ENCODE data around the gene TAP1. TPM values are rescaled to one million over a fixed set of nuclear protein-coding genes. Genes with fewer than 3 reads are reported as not detected.

The TAP1 gene
- total and polyA plus RNA-seq, 2 donors (not counting 3 experiments of a cell fraction or from before 2014, with no cell fraction given) = 15.6 to 25.9 TPM

GRCh38 chr6:32796848-32797776 is 56.4 kb downstream of the TAP1 start:
- H3K4me2 ChIP-seq (ENCODE audit: insufficient read depth, low read length) = peak overlapping the region; percentile 53
- POLR2A ChIA-PET = no interaction called here
- peaks cover 40 to 67% of the 10 kb centered on the region in 2 experiments for H3K27me3 ChIP-seq (ENCODE audit: control insufficient read depth in 2 of 2, insufficient read depth in 2 of 2, low read length in 2 of 2)
- no peaks in the 10 kb centered on the region for H4K20me1 ChIP-seq (replicated peaks; ENCODE audit: control insufficient read depth, extremely low read depth, insufficient read depth, low read length)
- CTCF ChIA-PET = interaction anchor here (0.6 to 6.2 kb wide), 10 partner anchors 11 to 552 kb away, joined by 3 to 63 read pairs (median 3); no protein-coding TSS in a partner anchor
- FAIRE-seq (peak; percentile 96), DNase-seq (ENCODE audit: low read depth, low spot score) (peak; percentile 65)
- H3K9me1 ChIP-seq (replicated peaks; ENCODE audit: control insufficient read depth, extremely low read depth, insufficient read depth, low read length) = no peaks in the 10 kb centered on the region
- no peaks in the 10 kb centered on the region for H3K4me1 ChIP-seq (ENCODE audit: control insufficient read depth, extremely low read depth, insufficient read depth, low read length)
- no peaks in the 10 kb centered on the region for H3K9me3 ChIP-seq (replicated peaks; ENCODE audit: control insufficient read depth, insufficient read depth, low read length)
- H3K79me2 ChIP-seq (ENCODE audit: control insufficient read depth, insufficient read depth, low read length) = no peaks in the 10 kb centered on the region
- TF ChIP-seq CTCF (IDR thresholded peaks at IDR 0.05; ENCODE audit: extremely low read depth in 1 of 2, insufficient read depth in 1 of 2, low read depth in 1 of 2, low read length in 2 of 2) (peak; percentile 77 to 82), POLR2AphosphoS5 (IDR thresholded peaks at IDR 0.05; ENCODE audit: insufficient read depth, low read depth, low read length) (no peak)
- dilution Hi-C loops (cut with MboI; ENCODE audit: extremely low pct_ligation_motif_present, low sequenced_read_pairs) (no loop called here), intact Hi-C loops (cut with micrococcal nuclease) (loop anchor here (1.0 to 10.0 kb wide), 7 partner anchors 71 to 752 kb away; no protein-coding TSS in a partner anchor)
- H3K27ac ChIP-seq (ENCODE audit: insufficient read depth, low read depth, low read length) = no peak overlapping the region
- H3K4me3 ChIP-seq (replicated peaks in 1 of 3; ENCODE audit: insufficient read depth in 1 of 3, low read depth in 1 of 3, low read length in 3 of 3) = peak overlapping the region in 1 of 3 experiments; percentile 19
- H3K36me3 ChIP-seq (ENCODE audit: control insufficient read depth in 2 of 2, extremely low read depth in 1 of 2, insufficient read depth in 2 of 2, low read length in 2 of 2) = no peaks in the 10 kb centered on the region
- peak overlapping the region; percentile 81 for H2AFZ ChIP-seq (ENCODE audit: low read depth, low read length)
- no peak overlapping the region for H3K9ac ChIP-seq (replicated peaks; ENCODE audit: extremely low read depth, insufficient read depth, low read length)
- no TSS peak for BruUV-seq (replicated peaks)

Small RNA genes within 50 kb of the gene (small RNA-seq; reads per million reads assigned to genes)
- not detected for gene HLA-Z (ENCODE audit: insufficient read depth, insufficient read length, low read depth, low replicate concordance)

Other genes with a start within 250 kb of the TAP1 start
- gene HLA-DQA1, start 216.3 kb downstream of the TAP1 start, total RNA-seq = not detected in 2 replicates
- gene HLA-DQA1, start 216.3 kb downstream of the TAP1 start, polyA plus RNA-seq = not detected in 2 replicates
- gene HLA-DQB1, start 187.0 kb downstream of the TAP1 start, total RNA-seq = not detected in 2 replicates
- not detected in 2 replicates for gene HLA-DQB1, start 187.0 kb downstream of the TAP1 start, polyA plus RNA-seq
- not detected in 2 replicates for gene HLA-DQA2, start 112.3 kb downstream of the TAP1 start, total RNA-seq
- not detected in 2 replicates for gene HLA-DQA2, start 112.3 kb downstream of the TAP1 start, polyA plus RNA-seq
- gene HLA-DQB2, start 90.2 kb downstream of the TAP1 start, total RNA-seq = not detected in 2 replicates
- not detected in 2 replicates for gene HLA-DQB2, start 90.2 kb downstream of the TAP1 start, polyA plus RNA-seq
- gene HLA-DOB, start 36.7 kb downstream of the TAP1 start, total RNA-seq = 0.44 and 0.46 TPM in 2 replicates
- 0.10 and 0.54 TPM in 2 replicates for gene HLA-DOB, start 36.7 kb downstream of the TAP1 start, polyA plus RNA-seq
- gene TAP2, start 15.0 kb downstream of the TAP1 start, total RNA-seq = 49.7 and 57.8 TPM in 2 replicates
- 14.1 and 18.4 TPM in 2 replicates for gene TAP2, start 15.0 kb downstream of the TAP1 start, polyA plus RNA-seq
- gene PSMB8, start 9.7 kb downstream of the TAP1 start, total RNA-seq = 25.7 and 40.1 TPM in 2 replicates
- gene PSMB8, start 9.7 kb downstream of the TAP1 start, polyA plus RNA-seq = 41.3 and 49.4 TPM in 2 replicates
- gene PSMB9, start 488 bp upstream of the TAP1 start, total RNA-seq = 2.7 and 6.3 TPM in 2 replicates
- 6.3 and 6.4 TPM in 2 replicates for gene PSMB9, start 488 bp upstream of the TAP1 start, polyA plus RNA-seq
- gene HLA-DMB, start 87.3 kb upstream of the TAP1 start, total RNA-seq = 0.39 TPM in 1 of 2 replicates, not detected in the other
- gene HLA-DMB, start 87.3 kb upstream of the TAP1 start, polyA plus RNA-seq = 0.75 and 1.1 TPM in 2 replicates
- 0.53 and 1.2 TPM in 2 replicates for gene HLA-DMA, start 99.4 kb upstream of the TAP1 start, total RNA-seq
- gene HLA-DMA, start 99.4 kb upstream of the TAP1 start, polyA plus RNA-seq = 7.7 and 10.9 TPM in 2 replicates
- gene BRD2, start 114.9 kb upstream of the TAP1 start, total RNA-seq = 187 and 197 TPM in 2 replicates
- 114 and 131 TPM in 2 replicates for gene BRD2, start 114.9 kb upstream of the TAP1 start, polyA plus RNA-seq
- gene HLA-DOA, start 155.9 kb upstream of the TAP1 start, total RNA-seq = not detected in 2 replicates
- gene HLA-DOA, start 155.9 kb upstream of the TAP1 start, polyA plus RNA-seq = not detected in 2 replicates
- gene HLA-DPA1, start 219.9 kb upstream of the TAP1 start, total RNA-seq = 11.4 TPM in 1 of 2 replicates, not detected in the other
- gene HLA-DPA1, start 219.9 kb upstream of the TAP1 start, polyA plus RNA-seq = 18.9 and 23.2 TPM in 2 replicates
- 2.3 and 19.1 TPM in 2 replicates for gene HLA-DPB1, start 222.3 kb upstream of the TAP1 start, total RNA-seq
- 26.1 and 38.0 TPM in 2 replicates for gene HLA-DPB1, start 222.3 kb upstream of the TAP1 start, polyA plus RNA-seq